Stimulated activated CD8-positive, alpha-beta memory T cell treated with anti-CD3 and anti-CD28 coated beads, Interleukin-4, amount 100 ng/mL, for 4 hours (primary cell): ENCODE data around the gene G0S2.

Experiments used
- DNase-seq, 2 donors: peaks; one replicate each; pipeline ENCODE4 v3.0.0-alpha.2; 2020; ENCODE audit warnings: low read depth in 2 of 2, low spot score in 1 of 2

The G0S2 gene

GRCh38 chr1:209715314-209715713 is 40.1 kb downstream of the G0S2 start:
- DNase-seq = no peak

- DNase-seq = no peak
These were observed 42.6 kb downstream of the G0S2 start for GRCh38 chr1:209717818-209718217.

- DNase-seq = no peak
These were observed 45.1 kb downstream of the G0S2 start for GRCh38 chr1:209720326-209720725.

- DNase-seq = no peak
These were observed 45.6 kb downstream of the G0S2 start for GRCh38 chr1:209720826-209721225.

GRCh38 chr1:209721323-209721722 is 46.1 kb downstream of the G0S2 start:
- no peak for DNase-seq

- no peak for DNase-seq
These were observed 48.1 kb downstream of the G0S2 start for GRCh38 chr1:209723265-209723664.

GRCh38 chr1:209723756-209724693 is 48.8 kb downstream of the G0S2 start:
- no peak for DNase-seq
